Measurements from ENCODE around the gene LBH.
A peak's percentile ranks its signal among the peaks of the same experiment; 100 is the strongest.

DNA sequence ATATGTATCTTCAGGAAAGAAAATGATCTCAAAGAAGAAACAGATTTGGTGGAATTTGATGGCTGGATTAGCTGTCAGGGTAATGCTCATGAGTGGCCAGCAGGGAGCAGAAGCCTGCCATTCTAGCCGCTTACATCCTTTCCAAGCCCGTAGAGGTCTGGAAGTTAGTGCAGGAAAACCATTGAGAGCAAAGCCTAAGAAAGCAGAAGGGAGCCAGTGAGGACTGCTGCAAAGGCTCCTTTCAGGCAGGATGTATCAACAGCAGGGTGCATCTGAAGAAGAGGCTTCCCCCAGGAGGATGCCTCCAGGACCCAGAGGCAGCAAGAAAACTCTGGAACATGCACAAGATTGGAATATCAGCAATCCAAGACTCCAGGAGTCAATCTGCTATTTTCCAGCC, 22.9 kb upstream of the LBH start:
- peak; percentile 20 to 62 for TF ChIP-seq POLR2AphosphoS5 (IDR thresholded peaks at IDR 0.05)
- TF ChIP-seq, protein P1, sequence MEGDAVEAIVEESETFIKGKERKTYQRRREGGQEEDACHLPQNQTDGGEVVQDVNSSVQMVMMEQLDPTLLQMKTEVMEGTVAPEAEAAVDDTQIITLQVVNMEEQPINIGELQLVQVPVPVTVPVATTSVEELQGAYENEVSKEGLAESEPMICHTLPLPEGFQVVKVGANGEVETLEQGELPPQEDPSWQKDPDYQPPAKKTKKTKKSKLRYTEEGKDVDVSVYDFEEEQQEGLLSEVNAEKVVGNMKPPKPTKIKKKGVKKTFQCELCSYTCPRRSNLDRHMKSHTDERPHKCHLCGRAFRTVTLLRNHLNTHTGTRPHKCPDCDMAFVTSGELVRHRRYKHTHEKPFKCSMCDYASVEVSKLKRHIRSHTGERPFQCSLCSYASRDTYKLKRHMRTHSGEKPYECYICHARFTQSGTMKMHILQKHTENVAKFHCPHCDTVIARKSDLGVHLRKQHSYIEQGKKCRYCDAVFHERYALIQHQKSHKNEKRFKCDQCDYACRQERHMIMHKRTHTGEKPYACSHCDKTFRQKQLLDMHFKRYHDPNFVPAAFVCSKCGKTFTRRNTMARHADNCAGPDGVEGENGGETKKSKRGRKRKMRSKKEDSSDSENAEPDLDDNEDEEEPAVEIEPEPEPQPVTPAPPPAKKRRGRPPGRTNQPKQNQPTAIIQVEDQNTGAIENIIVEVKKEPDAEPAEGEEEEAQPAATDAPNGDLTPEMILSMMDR (IDR thresholded peaks at IDR 0.05), result peak; percentile 91 to 97 (median 93)

Measured in esophagus muscularis mucosa (tissue), 3 donors.